Neuronal stem cell (in vitro differentiated cells): ENCODE results near the gene SDC1.

Experiments
- DNase-seq: peaks from one replicate; pipeline ENCODE4 v3.0.0-alpha.2; 2013; ENCODE audit warnings: low spot score
- H2AFZ ChIP-seq: one replicate; pipeline ENCODE4 v1.6.1; 2013; ENCODE audit warnings: mild to moderate bottlenecking, low read length, inconsistent platforms
- H2AK5ac ChIP-seq: 2 replicates; pipeline ENCODE4 v1.6.1; 2013; ENCODE audit warnings: low read depth, mild to moderate bottlenecking, inconsistent platforms, low read length, moderate library complexity, mixed read lengths
- H2BK120ac ChIP-seq: 2 replicates; pipeline ENCODE4 v1.6.1; 2013; ENCODE audit warnings: low read depth, mild to moderate bottlenecking, inconsistent platforms, low read length, moderate library complexity, mixed read lengths
- H2BK12ac ChIP-seq: one replicate; pipeline ENCODE4 v1.6.1; 2013; ENCODE audit warnings: low read length, inconsistent platforms
- H2BK15ac ChIP-seq: 2 replicates; pipeline ENCODE4 v1.6.1; 2013; ENCODE audit warnings: mild to moderate bottlenecking, low read length, inconsistent platforms, mixed read lengths
- H2BK5ac ChIP-seq: one replicate; pipeline ENCODE4 v1.6.1; 2013; ENCODE audit warnings: inconsistent platforms, mild to moderate bottlenecking, low read length, moderate library complexity
- H3K14ac ChIP-seq: one replicate; pipeline ENCODE4 v1.6.1; 2013; ENCODE audit warnings: low read length, inconsistent platforms
- H3K18ac ChIP-seq: 2 replicates; pipeline ENCODE4 v1.6.1; 2013; ENCODE audit warnings: low read length, inconsistent platforms
- H3K23ac ChIP-seq: 2 replicates; pipeline ENCODE4 v1.6.1; 2013; ENCODE audit warnings: low read depth, mild to moderate bottlenecking, mixed read lengths, low read length, inconsistent platforms; ENCODE audit not compliant: poor library complexity
- H3K27ac ChIP-seq: replicated peaks from 3 replicates; pipeline ENCODE4 v1.5.1; 2013; ENCODE audit warnings: low read length, inconsistent platforms
- H3K27me3 ChIP-seq, 3 experiments: 2 replicates each; pipeline ENCODE4 v1.6.1; 2013; ENCODE audit warnings: low read length in 3 of 3, mild to moderate bottlenecking in 2 of 3, inconsistent platforms in 1 of 3, low read depth in 1 of 3, mixed read lengths in 1 of 3, moderate library complexity in 1 of 3; ENCODE audit not compliant: control insufficient read depth in 3 of 3, insufficient read depth in 3 of 3
- H3K36me3 ChIP-seq, 2 donors: replicated peaks in 1 of 2; 2 replicates each; pipeline ENCODE4 v1.6.1; 2013; ENCODE audit warnings: low read length in 2 of 2; ENCODE audit not compliant: control insufficient read depth in 2 of 2, insufficient read depth in 2 of 2
- H3K4ac ChIP-seq: 2 replicates; pipeline ENCODE4 v1.6.1; 2013; ENCODE audit warnings: inconsistent platforms, mild to moderate bottlenecking, low read length, moderate library complexity
- H3K4me1 ChIP-seq, 2 donors: 1 replicate in 1 of 2; 2 replicates in 1 of 2; pipeline ENCODE4 v1.6.1; 2013; ENCODE audit warnings: low read length in 2 of 2, low read depth in 1 of 2; ENCODE audit not compliant: control insufficient read depth in 2 of 2, insufficient read depth in 1 of 2
- H3K4me2 ChIP-seq: one replicate; pipeline ENCODE4 v1.6.1; 2013; ENCODE audit warnings: mild to moderate bottlenecking, low read length, inconsistent platforms; ENCODE audit not compliant: insufficient read depth, poor library complexity, severe bottlenecking
- H3K4me3 ChIP-seq, 2 donors: 2 replicates each; pipeline ENCODE4 v1.5.1; 2013; ENCODE audit warnings: low read length in 2 of 2, mild to moderate bottlenecking in 2 of 2, inconsistent platforms in 1 of 2, moderate library complexity in 1 of 2
- H3K79me1 ChIP-seq: one replicate; pipeline ENCODE4 v1.6.1; 2013; ENCODE audit warnings: low read depth, mild to moderate bottlenecking, inconsistent platforms, low read length, moderate library complexity
- H3K9ac ChIP-seq: one replicate; pipeline ENCODE4 v1.6.1; 2013; ENCODE audit warnings: mild to moderate bottlenecking, low read depth, low read length, inconsistent platforms; ENCODE audit not compliant: poor library complexity
- H3K9me3 ChIP-seq, 2 donors: replicated peaks in 1 of 2; 2 replicates each; pipeline versions ENCODE3 to v1.6.1; 2013; ENCODE audit warnings: low read length in 2 of 2, mild to moderate bottlenecking in 2 of 2, inconsistent platforms in 1 of 2, low read depth in 1 of 2, mixed read lengths in 1 of 2, moderate library complexity in 1 of 2; ENCODE audit not compliant: control insufficient read depth in 2 of 2, insufficient read depth in 1 of 2
- H4K8ac ChIP-seq: one replicate; pipeline ENCODE4 v1.6.1; 2013; ENCODE audit warnings: low read depth, mild to moderate bottlenecking, inconsistent platforms, low read length, moderate library complexity
- H4K91ac ChIP-seq: one replicate; pipeline ENCODE4 v1.6.1; 2013; ENCODE audit warnings: low read length, low read depth, mild to moderate bottlenecking, inconsistent platforms; ENCODE audit not compliant: poor library complexity
- WGBS, 2 donors: extraction: QIAGEN DNeasy Blood & Tissue Kit; methylation state at CpG; one replicate each; pipeline ENCODE4 v1.1.7; 2013; ENCODE audit warnings: missing lambda C conversion rate in 2 of 2, mixed read lengths in 1 of 2; ENCODE audit not compliant: insufficient read length in 2 of 2, insufficient replicate concordance in 1 of 2; ENCODE audit errors: extremely low coverage in 2 of 2; 5-methylcytosine and 5-hydroxymethylcytosine counted together

SDC1 gene

GRCh38 chr2:20175931-20176330, 49.0 kb downstream of the SDC1 start:
- DNase-seq: no peak
- Histone ChIP-seq H3K27ac (no peak overlapping the region), H3K23ac (no peak overlapping the region), H2AK5ac (no peak overlapping the region), H3K9ac (no peak overlapping the region), H3K9me3 (no peaks in the 10 kb centered on the region), H4K91ac (no peak overlapping the region), H2BK12ac (no peak overlapping the region), H3K36me3 (no peaks in the 10 kb centered on the region), H3K14ac (no peak overlapping the region), H4K8ac (no peak overlapping the region), H3K4me3 (no peak overlapping the region), H3K18ac (no peak overlapping the region), H2BK5ac (no peak overlapping the region), H3K27me3 (peaks cover 0 to 34% (median 0%) of the 10 kb centered on the region in 3 experiments), H2BK15ac (no peak overlapping the region), H3K79me1 (no peaks in the 10 kb centered on the region), H3K4me1 (peaks cover 6% of the 10 kb centered on the region in 2 donors), H2AFZ (no peak overlapping the region), H3K4me2 (no peak overlapping the region), H3K4ac (no peak overlapping the region), H2BK120ac (no peak overlapping the region)
- 100% methylated on average over 1 of the region's 3 CpGs; no CpG with 5 or more reads in 1 of the 2 donors for WGBS, 2 donors

DNA sequence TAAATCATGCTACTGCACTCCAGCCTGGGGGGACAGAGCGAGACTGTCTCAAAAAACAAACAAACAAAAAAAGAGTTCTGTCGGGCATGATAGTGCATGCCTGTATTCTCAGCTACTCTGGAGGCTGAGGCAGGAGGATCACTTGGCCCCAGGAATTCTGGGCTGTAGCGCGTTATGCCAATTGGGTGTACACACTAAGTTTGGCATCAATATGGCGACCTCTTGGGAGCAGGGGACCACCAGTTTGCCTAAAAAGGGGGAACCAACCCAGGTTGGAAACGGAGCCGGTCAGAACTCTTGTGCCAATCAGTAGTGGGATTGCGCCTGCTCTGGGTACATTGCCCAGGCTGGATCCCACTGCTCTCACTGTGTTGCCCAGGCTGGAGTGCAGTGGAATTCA, 49.7 kb downstream of the SDC1 start:
- no peak overlapping the region for H3K18ac ChIP-seq
- no peak overlapping the region for H2BK15ac ChIP-seq
- H3K4me1 ChIP-seq: peaks cover 5 to 6% of the 10 kb centered on the region in 2 donors
- no peak overlapping the region for H3K27ac ChIP-seq
- no peak overlapping the region for H2BK5ac ChIP-seq
- no peak overlapping the region for H2BK12ac ChIP-seq
- no peak overlapping the region for H3K4me2 ChIP-seq
- no peaks in the 10 kb centered on the region for H3K79me1 ChIP-seq
- H4K91ac ChIP-seq: no peak overlapping the region
- DNase-seq: no peak
- WGBS, 2 donors: no CpG with 5 or more reads among the region's 8 CpGs
- no peak overlapping the region for H3K23ac ChIP-seq
- no peak overlapping the region for H4K8ac ChIP-seq
- H3K4me3 ChIP-seq: peak overlapping the region in 1 of 2 donors; percentile 11
- no peak overlapping the region for H2AK5ac ChIP-seq
- H3K4ac ChIP-seq: no peak overlapping the region
- H3K9me3 ChIP-seq: no peaks in the 10 kb centered on the region
- H3K14ac ChIP-seq: no peak overlapping the region
- no peak overlapping the region for H2AFZ ChIP-seq
- peaks cover 0 to 34% (median 0%) of the 10 kb centered on the region in 3 experiments for H3K27me3 ChIP-seq
- H3K9ac ChIP-seq: no peak overlapping the region
- no peaks in the 10 kb centered on the region for H3K36me3 ChIP-seq
- no peak overlapping the region for H2BK120ac ChIP-seq

DNA sequence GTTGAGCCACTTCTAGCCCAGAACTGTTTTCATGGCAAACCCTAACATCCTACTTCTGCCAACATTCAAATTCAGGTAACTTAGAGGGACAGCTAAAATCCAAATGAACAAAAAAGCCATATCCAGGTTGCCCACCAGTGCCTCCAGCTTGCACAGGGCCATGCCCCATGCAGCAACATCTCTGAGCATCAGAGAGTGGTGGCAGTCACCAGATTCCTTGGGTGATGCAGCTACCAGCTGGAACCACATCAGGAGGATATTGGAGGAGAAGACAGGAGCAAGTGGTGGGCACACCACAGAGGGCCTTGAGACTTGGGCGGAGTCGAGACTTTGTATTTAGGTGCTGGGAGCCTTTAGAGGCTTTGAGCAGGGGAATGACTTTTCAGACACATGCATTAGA, 50.5 kb downstream of the SDC1 start:
- no peak overlapping the region for H3K9ac ChIP-seq
- no peak overlapping the region for H2BK15ac ChIP-seq
- no peak overlapping the region for H2AK5ac ChIP-seq
- no peak overlapping the region for H3K18ac ChIP-seq
- H3K4me2 ChIP-seq: no peak overlapping the region
- H3K27ac ChIP-seq: no peak overlapping the region
- H2BK12ac ChIP-seq: no peak overlapping the region
- H4K91ac ChIP-seq: no peak overlapping the region
- H4K8ac ChIP-seq: no peak overlapping the region
- H2AFZ ChIP-seq: no peak overlapping the region
- WGBS, 2 donors: no CpG with 5 or more reads among the region's 2 CpGs
- H3K4me1 ChIP-seq: peaks cover 9% of the 10 kb centered on the region in 2 donors
- H2BK5ac ChIP-seq: no peak overlapping the region
- no peak overlapping the region for H3K4me3 ChIP-seq
- no peaks in the 10 kb centered on the region for H3K36me3 ChIP-seq
- H3K4ac ChIP-seq: no peak overlapping the region
- no peak overlapping the region for H3K14ac ChIP-seq
- peaks cover 0 to 31% (median 0%) of the 10 kb centered on the region in 3 experiments for H3K27me3 ChIP-seq
- no peak overlapping the region for H2BK120ac ChIP-seq
- no peak overlapping the region for H3K23ac ChIP-seq
- no peaks in the 10 kb centered on the region for H3K79me1 ChIP-seq
- H3K9me3 ChIP-seq: no peaks in the 10 kb centered on the region
- DNase-seq: no peak

DNA sequence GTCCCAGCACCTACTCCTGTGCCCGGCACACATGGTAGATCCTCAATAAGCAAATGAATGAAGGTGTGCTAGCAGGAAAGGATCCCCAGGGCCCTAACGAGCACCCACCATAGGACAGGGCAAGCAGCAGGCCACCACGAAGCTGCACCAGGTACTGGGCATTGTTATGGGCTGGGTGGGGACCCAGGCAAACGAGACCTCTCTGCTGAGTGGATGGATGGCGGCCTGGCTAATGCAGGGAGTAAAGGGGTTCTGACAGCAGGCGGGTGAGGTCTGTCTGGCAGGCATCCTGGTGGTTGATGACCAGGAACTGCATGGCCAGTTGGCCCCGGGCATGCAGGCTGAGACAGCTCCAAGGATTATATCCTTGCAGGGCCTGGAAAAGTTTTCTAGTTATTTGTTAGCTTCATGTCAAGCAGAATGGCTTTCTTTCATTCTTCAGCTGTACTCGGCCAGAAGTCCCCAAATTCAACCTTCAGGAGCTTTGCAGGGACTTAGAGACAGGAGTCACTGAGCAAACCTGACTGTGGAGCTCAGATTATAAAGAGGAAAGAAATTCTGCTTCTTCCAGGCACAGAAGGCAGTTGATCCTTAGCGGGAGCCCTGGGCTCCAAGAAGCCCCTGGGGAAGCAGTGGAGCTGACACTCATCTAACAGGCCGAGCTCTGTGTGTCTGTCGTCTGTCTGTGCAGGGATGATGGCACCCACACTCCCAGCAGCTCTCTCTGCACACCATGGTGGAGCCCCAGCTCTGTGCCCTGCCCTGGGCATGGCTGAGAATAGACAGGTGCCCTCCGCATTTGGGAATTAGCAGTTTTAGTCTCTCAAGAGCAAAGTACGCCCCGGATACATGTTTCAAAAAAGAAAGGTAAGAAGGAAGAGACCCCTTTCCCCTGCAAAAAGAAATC, 51.2 kb downstream of the SDC1 start:
- Histone ChIP-seq H3K9ac (no peak overlapping the region), H3K4ac (no peak overlapping the region), H2BK120ac (no peak overlapping the region), H2AFZ (no peak overlapping the region), H3K4me3 (no peak overlapping the region), H3K4me1 (peaks cover 9% of the 10 kb centered on the region in 2 donors), H3K14ac (no peak overlapping the region), H3K27ac (no peak overlapping the region), H4K8ac (no peak overlapping the region), H3K27me3 (peaks cover 0 to 26% (median 0%) of the 10 kb centered on the region in 3 experiments), H4K91ac (no peak overlapping the region), H2AK5ac (peak overlapping the region; percentile 18), H3K4me2 (no peak overlapping the region), H3K79me1 (no peaks in the 10 kb centered on the region), H3K36me3 (no peaks in the 10 kb centered on the region), H3K9me3 (no peaks in the 10 kb centered on the region), H2BK12ac (peak overlapping the region; percentile 61), H2BK15ac (no peak overlapping the region), H3K23ac (no peak overlapping the region), H3K18ac (peak overlapping the region; percentile 41), H2BK5ac (no peak overlapping the region)
- no peak for DNase-seq
- no CpG with 5 or more reads among the region's 14 CpGs for WGBS, 2 donors
